ENCODE results near the gene ZNF662. TPM values are rescaled to one million over a fixed set of nuclear protein-coding genes. Genes with fewer than 3 reads are reported as not detected.

Gene ZNF662
- total RNA-seq, 1 donor from 2014 or later = 7.7 TPM

DNA sequence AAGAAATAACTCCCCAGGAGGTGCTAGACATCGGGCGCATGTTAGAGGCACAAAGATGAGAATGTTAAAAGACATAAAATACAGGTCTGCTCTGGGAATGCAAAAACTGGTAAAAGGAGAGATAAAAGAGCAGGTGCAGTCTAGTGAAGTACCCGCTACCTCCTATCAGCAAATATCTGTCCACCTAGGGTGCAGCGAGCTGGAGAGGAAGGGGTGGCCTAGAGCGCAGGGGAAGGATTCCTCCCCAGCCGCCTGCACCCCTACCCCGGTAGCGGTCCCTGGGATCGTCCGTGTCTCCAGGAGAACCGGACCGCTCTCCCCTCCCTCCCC, 237 bp upstream of the ZNF662 start:
- intact Hi-C loops (cut with DNase I) = no loop called here
- peak overlapping the region; percentile 33 to 66 for H3K27ac ChIP-seq
- no peak for DNase-seq (ENCODE audit: low spot score in 2 of 2)
- H3K36me3 ChIP-seq = peaks cover 8 to 22% of the 10 kb centered on the region in 2 donors
- H3K4me3 ChIP-seq = peak overlapping the region; percentile 68 to 83
- TF ChIP-seq, protein P1, sequence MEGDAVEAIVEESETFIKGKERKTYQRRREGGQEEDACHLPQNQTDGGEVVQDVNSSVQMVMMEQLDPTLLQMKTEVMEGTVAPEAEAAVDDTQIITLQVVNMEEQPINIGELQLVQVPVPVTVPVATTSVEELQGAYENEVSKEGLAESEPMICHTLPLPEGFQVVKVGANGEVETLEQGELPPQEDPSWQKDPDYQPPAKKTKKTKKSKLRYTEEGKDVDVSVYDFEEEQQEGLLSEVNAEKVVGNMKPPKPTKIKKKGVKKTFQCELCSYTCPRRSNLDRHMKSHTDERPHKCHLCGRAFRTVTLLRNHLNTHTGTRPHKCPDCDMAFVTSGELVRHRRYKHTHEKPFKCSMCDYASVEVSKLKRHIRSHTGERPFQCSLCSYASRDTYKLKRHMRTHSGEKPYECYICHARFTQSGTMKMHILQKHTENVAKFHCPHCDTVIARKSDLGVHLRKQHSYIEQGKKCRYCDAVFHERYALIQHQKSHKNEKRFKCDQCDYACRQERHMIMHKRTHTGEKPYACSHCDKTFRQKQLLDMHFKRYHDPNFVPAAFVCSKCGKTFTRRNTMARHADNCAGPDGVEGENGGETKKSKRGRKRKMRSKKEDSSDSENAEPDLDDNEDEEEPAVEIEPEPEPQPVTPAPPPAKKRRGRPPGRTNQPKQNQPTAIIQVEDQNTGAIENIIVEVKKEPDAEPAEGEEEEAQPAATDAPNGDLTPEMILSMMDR (IDR thresholded peaks at IDR 0.05) = no peak
- peaks cover 0 to 10% of the 10 kb centered on the region in 2 donors for H3K4me1 ChIP-seq
- H3K9me3 ChIP-seq = no peaks in the 10 kb centered on the region
- no peaks in the 10 kb centered on the region for H3K27me3 ChIP-seq

DNA sequence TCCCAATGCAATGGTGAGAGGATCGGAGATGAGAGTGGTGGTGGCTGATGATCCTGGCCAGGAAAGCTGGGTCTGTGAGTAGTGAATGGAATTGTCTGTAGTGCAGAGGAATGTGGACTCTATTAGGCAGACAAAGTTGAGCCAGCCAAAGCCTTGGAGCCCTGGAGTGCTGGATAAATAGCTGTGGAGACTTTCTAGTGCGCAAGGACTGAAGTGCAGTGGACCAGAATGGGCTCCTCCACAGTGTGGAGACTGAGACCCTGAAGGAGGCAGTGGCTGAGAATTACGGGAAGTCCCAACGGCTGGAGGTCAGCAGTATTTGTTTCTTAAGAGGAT, 874 bp downstream of the ZNF662 start:
- H3K27me3 ChIP-seq = no peaks in the 10 kb centered on the region
- TF ChIP-seq, protein P1 (IDR thresholded peaks at IDR 0.05) = no peak
- peak overlapping the region in 1 of 2 donors; percentile 66 for H3K27ac ChIP-seq
- H3K9me3 ChIP-seq = peaks cover 0 to 3% of the 10 kb centered on the region in 2 donors
- peak overlapping the region; percentile 68 to 83 for H3K4me3 ChIP-seq
- intact Hi-C loops (cut with DNase I) = no loop called here
- no peak for DNase-seq (ENCODE audit: low spot score in 2 of 2)
- peaks cover 0 to 10% of the 10 kb centered on the region in 2 donors for H3K4me1 ChIP-seq
- peaks cover 19 to 33% of the 10 kb centered on the region in 2 donors for H3K36me3 ChIP-seq

DNA sequence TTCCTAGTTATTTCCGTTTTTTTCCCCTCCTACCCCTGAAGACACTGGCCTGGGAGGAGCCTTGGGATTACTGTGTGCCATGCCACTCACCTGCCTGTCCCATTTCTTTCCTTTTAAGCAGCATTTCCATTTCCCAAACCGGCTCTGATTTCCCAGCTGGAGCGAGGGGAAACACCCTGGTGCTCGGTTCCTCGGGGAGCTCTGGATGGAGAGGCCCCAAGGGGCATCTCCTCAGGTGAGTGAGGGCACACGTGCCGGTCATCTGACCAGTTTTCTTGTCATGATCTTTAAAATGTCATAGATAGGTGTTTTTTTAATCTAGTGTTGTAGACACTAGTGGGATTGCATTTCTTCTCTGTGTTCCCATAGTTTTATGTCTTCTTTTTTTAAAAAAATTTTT, 2.7 kb downstream of the ZNF662 start:
- no peak overlapping the region for H3K4me3 ChIP-seq
- intact Hi-C loops (cut with DNase I) = no loop called here
- TF ChIP-seq, protein P1 (IDR thresholded peaks at IDR 0.05) = no peak
- no peak for DNase-seq (ENCODE audit: low spot score in 2 of 2)
- peaks cover 0 to 10% of the 10 kb centered on the region in 2 donors for H3K4me1 ChIP-seq
- no peaks in the 10 kb centered on the region for H3K27me3 ChIP-seq
- peaks cover 29 to 45% of the 10 kb centered on the region in 2 donors for H3K36me3 ChIP-seq
- no peak overlapping the region for H3K27ac ChIP-seq
- H3K9me3 ChIP-seq = peaks cover 0 to 15% of the 10 kb centered on the region in 2 donors

DNA sequence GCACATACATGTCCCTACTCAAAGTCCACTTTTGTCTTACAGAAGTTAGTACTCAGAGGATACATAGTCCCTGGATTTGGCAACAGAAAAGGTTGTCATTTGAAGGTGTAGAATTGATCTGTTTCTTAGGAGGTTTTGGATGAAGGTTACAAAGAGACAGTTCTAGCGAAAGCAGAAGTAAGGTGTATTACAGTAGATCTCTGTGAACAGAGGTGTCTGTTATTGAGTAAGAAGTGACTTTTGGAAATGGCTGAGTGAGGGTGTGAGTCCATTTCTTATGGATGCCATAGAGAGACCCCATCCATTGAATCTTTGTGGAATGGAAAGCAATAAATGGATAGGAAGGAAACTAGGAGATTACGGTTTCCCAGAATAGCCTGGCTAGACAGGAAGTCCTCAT, 5.6 kb downstream of the ZNF662 start:
- Histone ChIP-seq H3K4me3 (no peak overlapping the region), H3K9me3 (peaks cover 26 to 43% of the 10 kb centered on the region in 2 donors), H3K4me1 (peaks cover 0 to 6% of the 10 kb centered on the region in 2 donors), H3K27me3 (no peaks in the 10 kb centered on the region), H3K36me3 (peaks cover 47 to 66% of the 10 kb centered on the region in 2 donors), H3K27ac (no peak overlapping the region)
- no peak for DNase-seq (ENCODE audit: low spot score in 2 of 2)
- TF ChIP-seq, protein P1 (IDR thresholded peaks at IDR 0.05) = no peak
- intact Hi-C loops (cut with DNase I) = no loop called here

DNA sequence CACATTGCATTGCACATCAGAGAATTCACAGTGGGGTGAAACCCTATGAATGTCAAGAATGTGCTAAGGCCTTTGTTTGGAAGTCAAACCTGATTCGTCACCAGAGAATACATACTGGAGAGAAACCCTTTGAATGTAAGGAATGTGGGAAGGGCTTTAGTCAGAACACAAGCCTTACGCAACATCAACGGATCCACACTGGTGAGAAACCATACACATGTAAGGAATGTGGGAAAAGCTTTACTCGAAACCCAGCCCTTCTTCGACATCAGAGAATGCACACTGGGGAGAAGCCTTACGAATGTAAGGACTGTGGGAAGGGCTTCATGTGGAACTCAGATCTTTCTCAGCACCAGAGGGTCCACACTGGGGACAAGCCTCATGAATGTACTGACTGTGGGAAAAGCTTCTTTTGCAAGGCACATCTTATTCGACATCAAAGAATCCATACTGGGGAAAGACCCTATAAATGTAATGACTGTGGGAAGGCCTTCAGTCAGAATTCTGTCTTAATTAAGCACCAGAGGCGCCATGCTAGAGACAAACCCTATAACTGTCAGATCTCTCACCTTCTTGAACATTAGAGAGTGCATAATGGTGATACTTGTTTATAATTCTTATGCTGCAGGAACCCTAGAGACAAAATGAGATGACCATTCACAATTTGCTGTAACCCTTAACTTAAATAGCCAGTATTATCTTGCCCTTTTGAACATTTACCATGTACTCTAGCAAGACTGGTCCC, 9.0 kb downstream of the ZNF662 start:
- TF ChIP-seq, protein P1 (IDR thresholded peaks at IDR 0.05) = no peak
- no peak overlapping the region for H3K4me3 ChIP-seq
- no peaks in the 10 kb centered on the region for H3K4me1 ChIP-seq
- H3K9me3 ChIP-seq = peaks cover 31 to 77% of the 10 kb centered on the region in 2 donors
- peaks cover 44 to 51% of the 10 kb centered on the region in 2 donors for H3K36me3 ChIP-seq
- intact Hi-C loops (cut with DNase I) = no loop called here
- DNase-seq (ENCODE audit: low spot score in 2 of 2) = no peak
- no peak overlapping the region for H3K27ac ChIP-seq
- no peaks in the 10 kb centered on the region for H3K27me3 ChIP-seq

Data from ascending aorta (tissue), 2 donors.